Measurements from ENCODE around the gene PGBD1. TPM values are rescaled to one million over a fixed set of nuclear protein-coding genes. Genes with fewer than 3 reads are reported as not detected.

PGBD1 gene, protein sequence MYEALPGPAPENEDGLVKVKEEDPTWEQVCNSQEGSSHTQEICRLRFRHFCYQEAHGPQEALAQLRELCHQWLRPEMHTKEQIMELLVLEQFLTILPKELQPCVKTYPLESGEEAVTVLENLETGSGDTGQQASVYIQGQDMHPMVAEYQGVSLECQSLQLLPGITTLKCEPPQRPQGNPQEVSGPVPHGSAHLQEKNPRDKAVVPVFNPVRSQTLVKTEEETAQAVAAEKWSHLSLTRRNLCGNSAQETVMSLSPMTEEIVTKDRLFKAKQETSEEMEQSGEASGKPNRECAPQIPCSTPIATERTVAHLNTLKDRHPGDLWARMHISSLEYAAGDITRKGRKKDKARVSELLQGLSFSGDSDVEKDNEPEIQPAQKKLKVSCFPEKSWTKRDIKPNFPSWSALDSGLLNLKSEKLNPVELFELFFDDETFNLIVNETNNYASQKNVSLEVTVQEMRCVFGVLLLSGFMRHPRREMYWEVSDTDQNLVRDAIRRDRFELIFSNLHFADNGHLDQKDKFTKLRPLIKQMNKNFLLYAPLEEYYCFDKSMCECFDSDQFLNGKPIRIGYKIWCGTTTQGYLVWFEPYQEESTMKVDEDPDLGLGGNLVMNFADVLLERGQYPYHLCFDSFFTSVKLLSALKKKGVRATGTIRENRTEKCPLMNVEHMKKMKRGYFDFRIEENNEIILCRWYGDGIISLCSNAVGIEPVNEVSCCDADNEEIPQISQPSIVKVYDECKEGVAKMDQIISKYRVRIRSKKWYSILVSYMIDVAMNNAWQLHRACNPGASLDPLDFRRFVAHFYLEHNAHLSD
- 10 to 100 TPM in 2 of 4 donors, 1 to 10 TPM in 2; 9.0 to 12.7 (median 10.7) TPM for polyA plus RNA-seq (ENCODE audit: insufficient read length in 4 of 4)

DNA sequence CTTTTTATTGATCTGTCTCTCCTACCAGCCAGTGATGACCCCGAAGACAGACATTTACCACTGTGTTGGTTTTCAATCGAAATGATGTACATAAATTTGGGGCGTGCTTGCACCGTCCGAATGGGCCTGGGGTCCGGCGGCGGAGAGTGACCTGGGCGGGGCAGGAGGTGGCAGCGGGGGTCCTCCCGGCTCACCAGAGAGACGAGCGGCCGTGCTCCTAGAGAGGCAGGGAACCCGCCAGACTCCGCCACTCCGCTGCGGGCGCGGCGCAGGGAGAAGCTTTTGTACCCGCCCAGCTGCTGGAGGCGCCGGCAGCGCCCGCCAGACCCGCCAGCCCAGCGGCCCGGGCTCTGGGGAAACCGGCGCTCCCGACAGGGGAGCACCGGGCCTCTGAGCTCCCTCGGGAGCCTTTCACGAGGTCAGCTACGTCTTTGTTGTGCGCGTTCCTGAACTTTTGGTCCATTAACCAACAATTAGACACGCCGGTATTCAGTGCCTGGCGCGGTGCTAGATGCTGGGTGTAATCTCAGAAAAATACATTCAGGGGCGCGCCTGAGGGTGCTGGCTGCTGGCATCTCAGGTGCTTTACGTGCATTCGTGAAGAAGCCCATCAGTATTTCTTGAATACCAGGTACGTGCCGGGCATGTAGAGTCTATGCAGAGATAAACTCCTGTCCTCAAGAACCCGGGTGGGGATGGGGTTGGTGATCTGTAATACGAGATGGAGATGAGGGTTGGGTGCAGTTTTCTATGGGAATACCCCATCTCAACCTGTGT lies at the start of gene PGBD1:
Gene PGBD1 (plus strand): TSS at position 285 of the 777 bp plus-strand sequence. CDS start 2,242 bp downstream, outside the sequence.
- peak in 2 of 4 donors; percentile 39 to 41 for DNase-seq (ENCODE audit: low read depth in 4 of 4, low spot score in 2 of 4)

DNA sequence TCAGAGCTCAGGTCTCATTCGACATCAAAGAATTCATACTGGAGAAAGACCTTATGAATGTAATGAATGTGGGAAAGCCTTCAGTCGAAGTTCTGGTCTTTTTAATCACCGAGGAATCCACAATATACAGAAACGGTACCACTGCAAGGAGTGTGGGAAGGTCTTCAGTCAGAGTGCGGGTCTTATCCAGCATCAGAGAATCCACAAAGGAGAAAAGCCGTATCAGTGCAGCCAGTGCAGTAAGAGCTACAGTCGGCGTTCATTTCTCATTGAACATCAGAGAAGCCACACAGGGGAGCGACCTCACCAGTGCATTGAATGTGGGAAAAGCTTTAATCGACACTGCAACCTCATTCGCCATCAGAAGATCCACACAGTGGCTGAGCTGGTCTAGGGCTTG lies 48.6 kb upstream of the PGBD1 start:
- DNase-seq (ENCODE audit: low read depth in 4 of 4, low spot score in 2 of 4), result no peak

DNA sequence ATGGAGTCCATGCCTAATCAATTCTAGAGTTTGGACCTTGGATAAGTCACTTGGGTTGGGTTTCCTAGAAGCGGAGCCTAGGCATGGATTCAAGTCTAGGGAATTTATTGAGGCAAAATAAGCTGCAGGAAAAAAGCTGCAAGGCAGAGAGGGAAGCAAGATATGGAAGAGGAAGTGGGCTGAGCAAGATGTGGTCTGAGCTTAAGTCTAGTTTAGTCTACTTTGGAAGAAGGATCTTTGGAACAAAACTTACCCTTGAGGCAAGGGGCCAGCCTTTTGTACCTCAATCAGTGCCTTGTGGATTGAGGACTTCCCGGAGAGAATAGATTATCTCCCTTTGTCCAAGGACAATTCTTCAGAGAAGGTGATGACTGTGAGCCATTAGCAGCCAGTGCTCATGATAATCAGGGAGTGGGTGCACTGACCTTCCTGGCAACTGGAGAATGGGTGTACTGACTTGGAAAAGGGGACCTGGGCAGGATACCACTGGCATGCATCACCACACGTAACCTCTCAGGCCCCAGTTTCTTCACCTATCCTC lies 45.4 kb upstream of the PGBD1 start:
- DNase-seq (ENCODE audit: low read depth in 4 of 4, low spot score in 2 of 4), result no peak

DNA sequence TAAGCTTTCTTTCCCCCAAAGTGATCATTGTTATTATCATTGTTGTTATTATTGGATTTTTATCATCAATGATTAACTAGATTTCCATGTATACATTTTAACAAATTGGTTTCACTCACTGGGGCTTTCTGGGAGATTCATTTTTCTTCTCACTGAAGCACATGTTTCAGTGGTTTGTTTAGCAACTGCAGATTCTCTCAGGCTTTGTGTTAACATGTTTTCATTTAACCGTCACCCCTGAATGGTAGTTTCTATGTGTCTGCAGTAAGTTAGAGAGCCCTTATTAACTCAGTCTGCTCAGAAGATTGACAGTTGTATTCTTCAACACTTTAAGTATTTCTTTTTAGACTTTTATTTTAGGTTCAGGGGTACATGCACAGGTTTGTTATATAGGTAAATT lies 41.7 kb upstream of the PGBD1 start:
- DNase-seq (ENCODE audit: low read depth in 4 of 4, low spot score in 2 of 4), result no peak

DNA sequence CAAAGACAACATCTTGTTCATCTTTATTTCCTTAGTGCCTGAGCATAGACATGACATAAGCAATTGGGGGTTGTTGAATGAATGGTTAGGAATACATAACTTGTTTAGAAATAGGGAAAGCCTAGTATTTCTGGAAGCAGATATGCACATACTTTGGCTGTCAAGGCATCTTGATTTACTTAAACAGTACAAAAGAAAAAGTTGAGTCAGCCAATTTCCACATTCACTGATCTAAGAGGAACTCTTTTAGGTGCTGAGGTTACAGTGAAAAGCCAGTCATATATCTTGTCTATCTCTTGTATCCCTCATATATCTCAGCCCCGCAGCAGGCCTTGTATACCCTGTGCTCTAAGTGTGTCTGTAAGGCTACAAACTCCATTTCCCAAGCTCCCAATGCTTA lies 40.9 kb upstream of the PGBD1 start:
- no peak for DNase-seq (ENCODE audit: low read depth in 4 of 4, low spot score in 2 of 4)

DNA sequence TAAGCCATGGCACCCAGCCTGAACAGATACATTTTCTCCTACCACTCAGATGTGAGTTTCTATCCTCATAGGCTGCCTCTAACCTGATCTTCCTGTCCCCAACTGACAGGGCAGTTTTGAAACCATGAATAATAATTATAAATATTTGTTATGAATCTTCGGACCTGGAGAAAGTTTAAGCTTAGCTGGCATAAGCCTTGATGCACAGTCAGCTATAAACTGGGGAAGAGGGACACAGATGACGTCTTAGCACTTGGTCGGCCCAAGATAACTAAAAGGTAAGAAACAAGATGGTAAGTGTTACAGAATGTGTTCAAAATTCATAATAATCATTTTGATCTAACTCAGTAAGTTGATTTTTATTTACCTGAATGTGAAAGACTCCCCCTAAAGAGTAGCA lies 37.4 kb upstream of the PGBD1 start:
- no peak for DNase-seq (ENCODE audit: low read depth in 4 of 4, low spot score in 2 of 4)

DNA sequence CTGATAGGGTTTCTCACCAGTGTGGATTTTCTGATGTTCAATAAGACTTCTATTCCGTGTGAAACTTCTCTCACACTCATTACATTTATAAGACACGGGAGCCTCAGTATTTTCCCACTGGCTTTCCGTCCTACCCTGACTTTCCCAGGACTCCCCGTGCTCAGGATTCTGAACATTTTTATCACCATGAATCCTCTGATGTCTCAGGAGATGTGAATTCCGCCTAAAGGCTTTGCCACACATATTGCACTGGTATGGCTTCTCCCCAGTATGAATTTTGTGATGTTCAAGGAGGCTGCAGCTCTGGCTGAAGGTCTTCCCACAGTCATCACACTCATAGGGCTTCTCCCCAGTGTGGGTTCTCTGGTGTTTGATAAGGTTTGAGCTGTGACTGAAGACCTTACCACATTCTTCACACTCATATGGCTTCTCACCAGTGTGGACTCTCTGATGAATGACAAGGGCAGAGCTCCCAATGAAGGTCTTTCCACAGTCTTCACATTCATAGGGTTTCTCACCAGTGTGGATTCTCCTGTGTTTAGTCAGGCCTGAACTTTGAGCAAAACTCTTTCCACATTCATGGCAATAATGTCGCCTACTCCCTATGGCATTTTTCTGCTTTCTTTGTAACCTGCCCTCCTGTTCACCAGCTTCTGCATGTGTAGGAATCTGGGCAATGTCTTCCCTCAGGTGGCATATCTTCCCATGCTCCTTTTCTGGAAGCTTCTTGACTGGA lies 36.0 kb upstream of the PGBD1 start:
- no peak for DNase-seq (ENCODE audit: low read depth in 4 of 4, low spot score in 2 of 4)

DNA sequence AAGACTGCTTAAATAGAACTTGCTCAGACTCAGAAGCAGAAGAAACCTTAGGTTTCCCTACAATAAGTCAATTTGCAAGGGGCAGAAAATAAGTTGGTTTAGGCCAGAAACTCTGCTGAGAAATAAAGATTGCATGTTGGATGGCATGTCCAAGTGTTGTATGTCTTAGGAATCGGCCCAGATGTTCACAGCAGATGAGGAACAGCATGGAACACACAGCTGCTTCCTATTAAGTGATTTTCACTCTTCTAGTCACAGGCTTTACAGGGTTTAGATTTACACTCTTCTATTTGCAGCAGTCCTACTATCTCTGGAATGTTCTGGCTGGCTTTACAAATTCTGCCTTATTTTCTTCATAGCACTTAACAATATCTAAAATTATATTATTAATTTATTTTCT lies 32.5 kb upstream of the PGBD1 start:
- DNase-seq (ENCODE audit: low read depth in 4 of 4, low spot score in 2 of 4), result no peak

DNA sequence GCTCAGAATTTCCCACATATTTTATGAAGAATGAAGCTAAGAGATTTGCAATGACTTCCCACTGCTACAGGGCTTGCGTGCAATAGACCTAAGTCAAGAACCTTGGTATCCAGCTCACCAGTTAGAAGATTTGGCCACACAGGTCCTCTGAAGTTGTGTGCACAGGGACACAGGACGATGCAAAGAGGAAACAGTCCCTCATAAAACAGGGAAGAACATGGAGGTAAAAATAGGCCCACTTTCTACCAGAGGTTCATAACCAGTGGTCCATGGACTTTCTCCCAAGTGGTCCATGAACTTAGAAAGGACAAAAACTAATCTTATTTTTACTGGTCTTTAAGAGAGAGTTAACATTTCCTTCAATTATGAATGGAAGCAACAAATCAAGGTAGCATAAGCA lies 30.6 kb upstream of the PGBD1 start:
- no peak for DNase-seq (ENCODE audit: low read depth in 4 of 4, low spot score in 2 of 4)

DNA sequence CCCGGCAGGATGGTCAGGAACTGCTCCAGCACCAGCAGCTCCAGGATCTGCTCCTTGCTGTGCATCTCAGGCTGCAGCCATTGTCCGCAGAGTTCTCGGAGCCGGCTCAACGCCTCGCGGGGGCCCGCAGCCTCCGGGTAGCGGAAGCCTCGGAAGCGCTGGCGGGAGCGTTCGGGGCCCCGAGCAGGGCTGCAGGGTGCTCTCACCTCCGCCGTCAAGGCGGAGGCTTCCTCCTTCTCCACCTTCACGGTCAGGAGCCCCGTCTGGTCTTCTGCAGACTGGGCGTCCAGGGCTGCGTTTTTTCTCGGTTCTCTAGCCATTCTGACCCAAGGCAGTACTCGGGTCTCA lies 29.7 kb upstream of the PGBD1 start:
- DNase-seq (ENCODE audit: low read depth in 4 of 4, low spot score in 2 of 4), result no peak

DNA sequence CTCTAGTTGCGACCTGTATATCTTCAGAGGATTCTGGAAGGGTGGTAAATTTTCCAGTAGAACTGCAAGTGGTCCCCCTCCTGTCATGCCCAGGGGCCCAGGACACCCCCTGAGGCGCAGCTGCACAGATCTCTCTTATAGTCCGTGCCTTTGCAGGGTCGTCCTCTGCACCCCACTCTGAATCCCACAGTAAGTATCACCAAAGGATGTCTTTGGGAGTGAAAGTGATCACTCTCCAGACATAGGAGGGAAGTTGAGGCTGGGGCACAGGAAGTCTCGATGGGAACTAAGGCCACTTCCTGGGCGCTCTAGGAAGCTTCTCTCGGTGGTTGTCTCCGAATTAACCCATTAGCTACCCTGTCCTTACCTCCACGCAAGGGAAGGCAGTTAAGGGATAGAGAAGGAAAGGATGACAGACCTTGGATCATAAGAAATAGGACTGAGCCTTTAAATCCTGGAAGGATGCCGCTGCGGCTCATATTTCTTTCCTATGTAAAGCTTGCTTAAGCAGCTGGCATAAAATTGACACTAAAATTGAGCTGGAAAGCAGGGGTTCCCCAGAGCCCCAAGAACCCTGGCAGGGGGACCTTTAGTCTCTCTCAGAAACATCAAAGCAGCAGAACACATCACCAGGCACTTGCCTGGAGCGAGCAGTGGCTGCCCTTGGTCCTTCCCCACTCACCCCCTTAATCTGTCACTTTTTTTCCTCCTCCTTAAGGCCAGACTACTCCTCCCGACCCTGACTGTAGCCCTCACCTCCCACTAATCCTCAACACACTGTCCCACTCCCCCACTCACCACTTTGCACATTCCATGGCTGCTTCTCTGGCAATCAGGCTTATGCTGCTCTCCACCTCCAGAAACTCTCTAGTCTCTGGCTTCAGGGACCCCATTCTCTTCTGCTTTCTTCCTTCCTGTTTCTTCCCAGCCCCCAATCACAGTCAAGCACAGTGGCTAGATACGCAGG lies 29.1 kb upstream of the PGBD1 start, which contains the start of gene ZKSCAN4:
Gene ZKSCAN4 (minus strand): TSS at position 261 of the 967 bp plus-strand sequence. CDS start 289 bp downstream, outside the sequence.
- peak; percentile 80 to 89 (median 81) for DNase-seq (ENCODE audit: low read depth in 4 of 4, low spot score in 2 of 4)

DNA sequence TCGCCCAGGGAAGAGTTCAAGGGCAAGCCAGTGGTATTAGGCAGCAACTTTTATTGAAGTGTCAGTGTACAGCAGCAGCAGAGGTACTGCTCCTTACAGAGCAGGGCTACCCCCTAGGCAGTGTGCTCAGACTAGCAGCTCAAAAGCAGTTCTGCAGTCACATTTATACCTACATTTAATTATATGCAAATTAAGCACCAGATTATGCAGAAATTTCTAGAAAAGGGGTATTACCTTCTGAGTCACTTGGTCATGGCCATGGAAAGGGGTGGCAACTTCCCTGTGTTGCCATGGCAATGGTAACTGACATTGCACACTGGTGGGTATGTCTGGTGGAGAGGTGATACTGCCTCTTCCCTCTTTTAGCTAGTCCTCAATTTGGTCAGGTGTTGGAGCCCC lies 27.3 kb upstream of the PGBD1 start:
- no peak for DNase-seq (ENCODE audit: low read depth in 4 of 4, low spot score in 2 of 4)

DNA sequence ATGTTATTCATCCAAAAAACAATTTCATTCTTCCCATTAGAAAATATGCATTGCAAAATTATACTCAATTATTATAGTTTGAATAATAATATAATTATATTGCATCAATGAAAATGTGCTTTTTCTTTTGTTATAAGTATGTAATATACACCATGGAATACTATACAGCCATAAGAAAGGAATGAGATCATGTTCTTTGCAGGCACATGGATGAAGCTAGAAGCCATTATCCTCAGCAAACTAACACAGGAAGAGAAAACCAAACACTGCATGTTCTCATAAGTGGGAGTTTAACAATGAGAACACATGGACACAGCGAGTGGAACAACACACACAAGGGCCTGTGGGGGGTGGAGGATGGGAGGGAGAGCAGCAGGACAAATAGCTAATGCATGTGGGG lies 24.3 kb upstream of the PGBD1 start:
- no peak for DNase-seq (ENCODE audit: low read depth in 4 of 4, low spot score in 2 of 4)

DNA sequence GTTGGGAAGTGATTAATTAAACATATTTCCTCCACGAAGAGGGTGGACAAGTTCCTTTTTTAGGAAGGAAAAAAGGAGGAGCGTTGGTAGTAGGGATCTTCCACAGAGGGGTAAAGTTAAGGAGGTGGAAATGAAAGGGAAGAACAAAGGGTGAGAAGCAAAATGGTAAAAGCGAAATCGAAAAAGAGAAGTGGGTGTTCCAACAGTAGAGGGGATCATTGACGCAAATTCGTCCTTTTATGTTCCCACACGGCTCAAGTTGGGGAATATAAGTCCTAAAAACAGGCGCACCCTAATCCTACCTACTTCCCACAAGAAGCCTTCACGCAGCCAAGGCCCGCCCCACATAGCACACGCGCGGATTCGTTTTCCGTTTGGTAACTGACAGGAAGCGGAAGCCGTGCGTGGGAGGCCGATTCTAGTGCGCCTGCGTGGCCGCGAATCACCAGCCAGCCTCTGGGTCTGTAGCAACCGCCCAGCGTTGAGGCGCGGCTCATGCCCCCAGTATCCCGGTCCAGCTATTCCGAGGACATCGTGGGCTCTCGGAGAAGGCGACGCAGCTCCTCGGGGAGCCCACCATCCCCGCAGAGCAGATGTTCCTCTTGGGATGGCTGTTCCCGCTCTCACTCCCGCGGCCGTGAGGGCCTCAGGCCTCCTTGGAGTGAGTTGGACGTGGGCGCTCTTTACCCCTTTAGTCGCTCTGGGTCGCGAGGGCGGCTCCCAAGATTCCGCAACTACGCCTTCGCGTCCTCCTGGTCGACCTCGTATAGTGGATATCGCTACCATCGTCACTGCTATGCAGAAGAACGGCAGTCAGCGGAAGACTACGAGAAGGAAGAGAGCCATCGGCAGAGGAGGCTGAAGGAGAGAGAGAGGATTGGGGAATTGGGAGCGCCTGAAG lies 22.2 kb upstream of the PGBD1 start, which contains the start of gene NKAPL:
Gene NKAPL (plus strand): TSS at position 421 of the 901 bp plus-strand sequence. CDS start 75 bp downstream, at position 496.
- DNase-seq (ENCODE audit: low read depth in 4 of 4, low spot score in 2 of 4), result peak in 2 of 4 donors; percentile 23 to 40

DNA sequence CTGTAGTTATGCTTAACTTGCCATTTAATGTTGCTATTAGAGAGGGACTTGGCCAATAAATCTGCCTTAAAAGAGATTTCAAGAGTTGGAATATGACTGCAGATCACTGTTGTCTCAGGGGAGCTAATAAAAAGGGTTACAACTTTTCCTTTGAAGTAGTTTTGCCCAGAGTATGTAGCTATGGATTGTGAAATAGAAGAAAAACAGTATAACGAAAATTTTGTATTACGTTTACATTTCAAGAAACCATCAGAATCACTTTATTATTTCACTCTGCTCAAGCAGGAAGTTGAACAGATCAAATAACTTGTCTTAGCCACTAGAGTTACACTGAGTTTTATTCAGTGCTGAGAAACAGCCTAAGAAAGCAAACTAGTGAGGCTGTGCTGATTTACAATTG lies 17.4 kb upstream of the PGBD1 start:
- DNase-seq (ENCODE audit: low read depth in 4 of 4, low spot score in 2 of 4), result no peak

DNA sequence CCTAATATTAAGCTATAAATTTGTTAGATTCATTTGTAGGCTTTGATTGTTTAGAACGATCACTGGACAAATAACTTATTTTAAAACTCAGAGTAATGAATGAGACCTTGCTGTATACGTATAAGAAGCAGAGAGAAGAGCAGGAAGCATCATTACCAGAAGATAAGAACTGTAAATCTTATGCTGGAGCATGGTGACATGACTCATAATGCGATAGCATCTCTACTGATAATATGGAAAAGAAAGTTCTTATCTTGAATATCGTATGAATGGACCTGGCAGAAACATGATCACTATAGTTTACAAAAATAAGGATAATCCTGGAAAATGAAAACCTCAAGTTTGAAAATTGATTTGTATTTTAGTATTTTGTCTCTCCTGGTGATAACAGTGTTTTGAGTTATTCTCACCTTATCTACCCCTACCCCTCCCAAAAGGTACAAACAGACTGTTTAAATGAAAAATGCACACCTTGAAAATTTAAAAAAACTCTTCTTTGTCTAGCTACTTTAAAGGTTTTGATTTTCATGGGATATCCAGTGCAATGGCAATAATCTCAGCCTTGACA lies 16.5 kb upstream of the PGBD1 start:
- DNase-seq (ENCODE audit: low read depth in 4 of 4, low spot score in 2 of 4), result no peak

DNA sequence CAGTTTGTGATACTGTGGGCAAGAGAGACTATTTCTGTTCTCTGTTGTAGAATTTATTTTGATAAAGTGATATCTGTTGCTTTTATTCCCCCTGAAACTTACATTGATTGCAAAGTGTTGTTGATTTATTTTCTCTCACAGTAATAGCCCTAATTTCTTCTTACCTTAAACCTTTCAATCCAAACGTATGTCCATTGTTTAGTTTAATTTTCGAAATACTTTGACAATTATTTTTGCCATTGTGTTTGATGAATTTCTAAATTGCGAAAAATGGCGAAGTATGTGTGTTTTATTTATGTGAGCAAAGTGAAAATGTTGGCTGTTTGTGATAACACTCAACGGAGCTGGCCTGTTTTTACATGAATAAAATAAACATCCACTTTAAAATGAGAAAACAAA lies 14.8 kb upstream of the PGBD1 start:
- no peak for DNase-seq (ENCODE audit: low read depth in 4 of 4, low spot score in 2 of 4)
